Activated CD8-positive, alpha-beta memory T cell treated with anti-CD3 and anti-CD28 coated beads for 48 hours (primary cell): ENCODE results near the gene CFAP74.
"Not testable (repeated sequence)": the region's sequence is repeated elsewhere in the genome, so short reads cannot be mapped to it uniquely, and the experiment has no call there.

Experiments
- DNase-seq, 3 experiments: peaks; one replicate each; pipeline ENCODE4 v3.0.0-alpha.2; 2020; ENCODE audit warnings: low read depth in 2 of 3, low spot score in 2 of 3

The CFAP74 gene

DNA sequence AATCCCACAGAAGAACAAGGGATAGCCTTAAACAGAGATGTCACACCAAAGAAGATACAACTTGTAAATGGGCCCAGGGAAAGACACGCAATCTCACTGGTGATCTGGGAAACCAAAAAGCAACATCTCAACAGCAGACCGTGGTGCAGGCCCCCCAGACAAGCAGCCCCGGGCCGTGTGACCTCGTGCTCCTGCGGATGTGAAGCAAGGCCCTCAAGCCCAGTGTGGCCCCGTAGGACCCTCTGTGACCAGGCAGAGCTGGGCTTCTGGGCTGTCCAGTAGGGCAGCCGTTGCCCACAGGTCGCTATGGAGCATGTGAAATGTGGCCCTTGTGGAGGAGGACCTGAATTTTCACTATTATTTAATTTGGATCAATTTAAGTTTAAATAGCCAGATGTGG, 49.6 kb downstream of the CFAP74 start:
- DNase-seq = no peak

DNA sequence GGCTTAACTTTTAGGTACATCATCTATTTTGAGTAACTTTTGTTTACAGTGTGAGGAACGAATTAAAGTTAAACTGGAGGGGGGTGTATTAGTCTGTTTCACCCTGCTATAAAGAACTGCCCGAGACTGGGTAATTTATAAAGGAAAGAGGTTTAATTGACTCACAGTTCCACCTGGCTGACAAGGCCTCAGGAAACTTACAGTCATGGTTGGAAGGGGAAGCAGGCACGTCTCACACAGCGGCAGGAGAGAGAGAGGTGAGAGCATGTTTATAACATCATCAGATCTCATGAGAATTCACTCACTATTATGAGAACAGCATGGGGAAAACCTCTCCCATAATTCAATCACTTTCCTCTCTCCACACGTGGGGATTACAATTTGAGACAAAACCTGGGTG, 52.6 kb downstream of the CFAP74 start:
- DNase-seq = no peak

DNA sequence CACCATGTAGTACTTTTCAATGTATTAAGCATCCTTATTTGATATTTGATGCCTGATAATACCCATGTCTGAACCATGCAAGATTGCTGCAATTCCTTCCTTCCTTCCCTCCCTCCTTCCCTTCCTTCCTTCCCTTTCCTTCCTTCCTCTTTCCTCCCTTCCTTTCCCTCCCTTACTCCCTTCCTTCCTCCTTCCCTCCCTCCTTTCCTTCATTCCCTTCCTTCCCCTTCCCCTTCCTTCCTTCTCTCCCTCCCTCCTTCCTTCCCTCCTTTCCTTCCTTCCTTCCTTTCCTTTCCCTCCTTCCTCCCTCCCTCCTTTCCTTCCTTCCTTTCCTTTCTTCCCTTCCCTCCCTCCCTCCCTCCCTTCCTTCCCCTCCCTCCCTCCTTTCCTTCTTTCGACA, 54.8 kb downstream of the CFAP74 start:
- no peak for DNase-seq

DNA sequence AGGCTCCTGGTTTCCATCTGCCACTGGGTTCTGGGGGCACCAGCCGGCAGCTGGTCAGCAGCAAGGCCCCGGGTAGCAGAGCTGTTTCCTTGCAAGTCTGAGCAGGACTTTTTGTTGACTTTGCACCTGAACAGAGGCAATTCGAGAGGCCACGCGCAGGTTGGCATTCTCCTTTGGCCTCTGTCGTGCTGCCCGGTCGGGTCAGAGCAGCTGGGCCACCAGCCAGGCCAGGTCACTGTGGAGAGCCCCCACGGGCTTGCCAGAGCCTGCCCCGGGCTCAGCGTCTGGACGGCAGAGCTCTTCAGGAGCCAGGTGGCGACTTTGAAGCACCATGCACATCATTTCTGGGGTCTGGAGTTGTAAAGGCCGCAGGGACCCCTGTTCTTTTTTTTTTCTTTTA, 56.1 kb downstream of the CFAP74 start:
- DNase-seq = no peak

DNA sequence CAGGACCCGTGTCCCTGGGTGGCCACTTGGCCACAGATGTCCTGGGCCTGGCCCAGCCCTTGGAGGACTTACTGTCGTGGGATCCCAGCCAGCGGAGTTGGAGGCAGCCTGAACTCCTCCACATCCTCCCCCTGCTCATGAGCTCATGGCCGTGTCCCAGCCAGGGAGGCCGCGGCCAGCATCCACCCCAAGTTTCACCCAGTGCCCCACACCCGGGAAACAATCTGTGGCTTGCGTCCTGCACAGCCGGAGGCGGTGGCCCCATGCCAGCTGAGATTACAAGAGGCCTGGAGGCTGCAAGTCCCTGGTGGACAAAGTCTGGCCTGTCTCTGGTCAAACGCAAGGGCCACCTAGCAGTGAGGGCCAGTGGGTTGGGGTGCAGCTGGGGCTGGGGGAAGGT, 57.0 kb downstream of the CFAP74 start:
- no peak for DNase-seq

DNA sequence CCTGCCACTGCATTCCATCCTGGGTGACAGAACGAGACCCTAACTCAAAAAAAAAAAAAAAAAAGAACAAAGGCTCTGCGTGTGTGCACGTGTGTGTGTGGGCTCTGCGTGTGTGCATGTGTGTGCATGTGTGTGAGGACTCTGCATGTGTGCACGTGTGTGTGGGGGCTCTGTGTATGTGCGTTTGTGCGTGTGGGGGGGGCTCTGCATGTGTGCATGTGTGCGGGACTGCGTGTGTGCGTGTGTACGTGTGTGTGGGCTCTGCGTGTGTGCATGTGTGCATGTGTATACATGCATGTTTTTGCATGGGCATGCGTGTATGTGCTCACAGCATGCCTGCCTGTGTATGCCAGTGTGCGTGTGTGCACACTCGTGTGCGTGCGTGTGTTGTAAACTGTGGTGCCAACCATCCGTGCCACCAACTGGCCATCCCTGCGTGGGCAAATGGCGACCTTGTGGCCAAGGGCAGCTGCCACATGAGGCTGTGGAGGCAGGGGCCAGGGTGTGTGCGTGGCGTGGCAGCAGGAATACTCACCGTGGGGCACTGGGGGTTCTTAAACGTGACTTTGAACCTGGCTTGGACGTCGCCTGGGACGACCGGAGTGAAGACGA, 57.7 kb downstream of the CFAP74 start:
- DNase-seq = no peak

DNA sequence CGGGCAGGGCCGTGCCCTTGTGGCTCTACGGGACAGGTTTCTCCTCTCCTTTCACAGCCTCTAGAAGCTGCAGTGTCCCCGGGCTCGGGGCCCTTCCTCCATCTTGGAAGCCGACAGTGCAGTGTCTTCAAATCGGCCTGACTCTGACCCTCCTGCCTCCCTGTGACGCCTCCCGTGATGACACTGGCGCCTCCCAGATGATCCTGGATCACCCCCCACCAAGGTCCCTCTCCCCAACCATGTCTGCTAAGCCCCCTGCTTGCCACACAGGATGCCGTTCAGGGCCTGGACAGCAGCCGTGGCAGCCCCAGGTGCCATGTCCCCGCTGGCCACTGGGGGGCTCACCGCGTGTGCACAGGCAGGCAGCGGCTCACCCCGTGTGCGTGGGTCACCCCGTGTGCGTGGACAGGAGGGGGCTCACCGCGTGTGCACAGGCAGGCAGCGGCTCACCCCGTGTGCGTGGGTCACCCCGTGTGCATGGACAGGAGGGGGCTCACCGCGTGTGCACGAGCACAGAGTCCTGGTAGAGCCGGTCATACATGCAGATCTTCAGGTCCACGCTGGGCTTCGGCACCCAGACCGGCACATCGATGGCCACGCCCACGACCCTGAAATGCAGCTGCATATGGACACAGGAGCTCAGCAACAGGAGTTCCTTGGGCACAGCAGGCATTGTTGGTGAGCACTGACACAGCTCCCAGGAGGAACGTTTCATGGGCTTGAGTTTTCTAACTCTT, 59.6 kb downstream of the CFAP74 start:
- DNase-seq = peak in 1 of 3 experiments; percentile 28

DNA sequence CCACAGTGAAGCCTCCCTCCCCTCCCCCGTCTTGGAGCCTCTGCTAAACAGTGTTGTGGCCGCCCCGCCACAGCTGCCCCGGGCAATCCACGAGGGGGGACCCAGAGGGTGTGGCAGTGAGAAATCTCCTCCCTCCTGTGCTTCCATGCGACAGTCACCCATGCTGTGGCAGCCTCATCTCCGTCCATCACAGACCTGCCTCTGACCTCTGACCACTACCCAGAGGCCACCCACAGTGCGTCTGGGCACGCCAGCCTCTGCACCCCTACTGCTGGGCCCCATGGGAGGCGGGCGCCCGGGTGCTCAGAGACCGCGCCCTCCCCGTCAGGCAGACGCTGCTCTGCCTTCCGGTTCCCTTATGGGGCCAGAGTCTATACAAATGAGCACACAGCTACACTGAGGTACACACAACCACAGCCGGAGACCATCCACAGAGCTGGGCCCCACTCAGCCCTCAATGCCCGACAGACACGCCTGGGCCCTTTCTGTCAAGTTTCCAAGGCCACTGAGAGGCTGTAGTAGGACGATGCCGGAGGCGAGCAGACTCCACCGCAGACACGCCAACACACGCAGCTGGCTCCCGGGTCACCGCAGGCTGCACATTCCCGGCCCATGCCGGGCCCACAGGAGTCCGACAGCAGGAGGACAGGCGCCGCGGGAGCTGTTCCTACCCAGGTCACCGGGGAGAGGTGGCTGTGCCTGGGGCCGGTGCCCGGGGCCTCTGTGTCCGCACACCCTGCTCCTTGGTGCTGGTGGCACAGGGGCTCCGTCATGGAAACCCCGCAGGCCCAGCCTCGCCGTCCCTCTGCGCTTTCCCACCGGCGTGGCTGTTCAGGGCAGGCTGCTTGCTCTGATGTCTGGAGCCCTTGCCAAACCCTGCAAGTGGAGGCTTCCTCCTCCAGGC, 60.6 kb downstream of the CFAP74 start:
- no peak for DNase-seq

DNA sequence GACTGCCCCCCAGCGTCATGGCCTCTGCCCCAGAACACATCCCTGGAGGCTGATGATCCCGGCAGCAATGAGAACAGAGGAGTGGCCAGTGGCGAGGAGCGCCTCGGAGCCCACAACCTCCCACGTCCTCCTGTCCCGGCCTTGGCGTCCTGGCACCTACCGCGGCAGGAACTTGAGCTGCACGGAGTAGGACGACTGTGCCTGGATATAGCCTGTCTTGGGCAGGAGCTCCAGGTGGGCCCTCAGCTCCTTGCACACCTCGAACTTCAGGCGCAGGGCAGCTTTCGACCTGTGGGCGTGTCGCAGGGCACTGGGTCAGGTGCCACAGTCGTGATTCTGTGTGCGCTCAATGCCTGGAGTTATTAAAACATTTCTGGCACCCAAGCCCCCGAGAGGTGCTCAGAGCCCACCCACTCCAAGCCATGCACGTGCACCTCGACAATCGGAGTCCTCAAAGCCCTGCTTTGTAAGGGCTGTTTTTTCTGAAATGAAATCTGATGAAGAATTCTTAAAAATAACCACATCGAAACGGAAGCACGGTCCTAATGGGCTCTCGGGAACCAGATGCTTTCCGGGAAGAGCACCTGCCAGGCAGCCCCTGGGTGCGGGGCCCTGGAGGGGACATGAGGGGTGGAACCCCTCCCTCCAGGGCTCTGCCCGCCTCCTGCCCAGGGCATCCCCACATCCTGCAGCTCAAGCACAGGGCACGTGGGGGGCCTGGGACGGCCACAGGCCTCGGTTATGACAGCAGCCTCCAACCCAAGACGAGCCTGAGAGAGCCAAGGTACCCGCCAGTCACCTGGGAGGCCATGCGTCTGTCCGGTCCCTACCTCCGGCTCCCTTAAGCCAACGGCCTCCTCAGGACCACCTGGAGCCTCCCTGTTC, 61.5 kb downstream of the CFAP74 start:
- no peak for DNase-seq

DNA sequence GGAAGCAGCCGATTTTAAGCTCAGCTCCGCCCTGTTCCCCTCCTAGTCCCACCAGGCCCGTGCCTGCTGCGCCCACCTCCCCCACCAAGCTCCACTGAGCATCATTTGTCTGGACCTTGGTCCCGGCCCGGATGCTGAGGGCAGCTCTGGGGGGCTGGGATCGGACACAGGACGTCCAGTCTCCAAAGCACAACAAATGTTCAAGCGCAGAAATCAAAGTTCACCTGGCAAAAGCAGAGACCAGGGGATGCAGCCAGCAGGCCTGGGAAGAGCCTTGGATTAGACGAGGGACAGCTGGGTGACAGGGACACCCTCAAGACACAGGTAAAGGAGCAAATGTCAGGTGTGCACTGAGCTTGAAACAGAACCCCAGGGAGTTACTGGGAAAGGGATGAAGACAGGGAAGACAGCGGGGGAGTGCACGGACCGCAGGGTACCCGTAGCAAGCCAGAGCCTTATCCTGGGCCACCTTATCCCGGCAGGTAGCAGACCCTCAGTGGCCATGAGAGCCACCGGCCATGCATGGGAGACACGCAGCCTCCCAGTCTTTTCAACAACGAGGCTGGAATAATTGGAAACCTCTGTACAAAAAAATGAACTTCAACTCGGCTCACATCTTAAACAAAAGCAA, 62.3 kb downstream of the CFAP74 start:
- DNase-seq = no peak

DNA sequence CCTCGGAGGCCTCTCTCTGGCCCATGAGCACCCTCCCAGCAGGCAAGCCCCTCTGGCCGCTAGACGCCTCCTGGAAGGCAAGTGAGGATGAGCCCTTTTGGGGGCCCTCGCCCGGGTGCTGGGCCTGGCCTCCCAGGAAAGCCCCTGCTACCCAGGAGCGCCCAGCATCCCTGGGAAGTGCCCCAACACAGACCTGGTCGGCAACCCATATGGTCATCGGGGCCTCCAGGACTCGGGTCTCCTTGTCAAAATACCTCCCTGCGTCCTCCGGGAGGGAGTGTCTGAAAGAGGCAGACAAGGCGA, 63.5 kb downstream of the CFAP74 start:
- DNase-seq = no peak

DNA sequence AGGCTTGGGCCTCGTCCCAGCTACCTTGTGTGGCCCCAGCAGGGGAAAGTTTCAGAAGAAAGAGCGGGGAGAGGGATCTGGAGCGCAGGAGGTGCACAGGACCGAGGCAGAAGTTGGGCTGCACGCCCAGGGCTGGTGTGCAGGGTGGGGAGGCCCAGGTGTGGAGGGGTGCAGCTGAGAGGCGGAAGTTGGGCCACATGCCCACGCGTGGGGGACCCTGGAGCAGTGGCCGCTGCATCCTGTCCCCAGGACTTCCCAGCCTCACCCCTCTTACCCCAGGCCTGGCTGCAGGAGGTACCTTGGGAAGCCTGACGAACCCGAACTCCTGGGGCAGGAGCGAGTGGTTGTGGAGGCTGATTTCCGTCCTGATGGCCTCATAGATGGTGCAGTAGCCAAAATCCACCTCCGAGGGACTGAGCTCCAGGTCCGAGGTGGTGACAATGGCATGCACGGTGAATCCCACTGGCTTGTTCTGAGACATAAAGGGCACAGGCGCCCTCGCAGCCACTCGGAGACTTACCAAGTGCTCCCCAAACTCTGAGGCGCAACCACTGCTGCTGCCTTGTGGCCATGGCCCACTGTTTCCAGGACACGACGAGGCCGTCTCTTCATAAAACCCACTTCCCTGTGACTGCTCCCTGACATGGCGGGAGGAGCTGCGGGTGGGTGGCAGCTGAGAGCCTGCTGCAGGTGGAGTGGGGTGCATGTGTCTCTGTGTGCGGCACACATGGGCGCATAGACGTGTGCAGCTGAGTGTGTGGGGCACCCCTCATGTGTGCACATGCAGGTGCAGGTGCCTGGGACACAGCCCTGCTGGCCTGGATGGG, 64.1 kb downstream of the CFAP74 start:
- no peak for DNase-seq

DNA sequence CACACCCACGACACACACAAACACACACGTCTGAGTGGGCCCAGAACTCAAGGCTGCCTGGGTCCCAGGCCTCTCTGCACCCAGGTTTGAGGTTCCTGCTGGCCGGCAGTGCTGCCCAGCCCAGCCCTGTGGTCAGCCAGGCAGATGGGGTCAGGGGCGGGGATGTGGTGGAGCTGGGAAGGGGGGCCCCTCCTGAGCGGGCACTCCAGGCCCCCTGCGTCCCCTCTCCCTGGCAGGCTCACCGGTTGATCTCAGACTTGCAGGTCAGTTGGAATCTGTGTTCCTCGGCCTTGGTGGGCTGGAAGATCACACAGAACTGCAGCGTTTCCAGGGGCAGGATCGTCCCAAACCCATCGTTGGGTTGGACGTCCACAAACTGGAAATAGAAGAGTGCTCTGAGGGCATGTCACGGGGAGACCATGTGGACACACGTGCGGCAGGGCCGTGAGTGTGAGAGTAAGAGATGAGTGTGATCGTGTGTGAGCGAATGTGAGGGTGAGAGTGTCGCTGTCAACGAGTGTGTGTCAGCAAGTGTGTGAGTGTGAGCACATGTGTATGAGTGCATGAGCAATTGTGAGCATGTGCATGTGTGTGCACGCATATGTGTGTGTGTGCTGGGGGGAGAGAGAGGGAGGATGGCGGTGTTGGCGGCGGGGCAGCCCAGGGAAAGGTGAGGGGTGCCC, 64.8 kb downstream of the CFAP74 start:
- DNase-seq = no peak

DNA sequence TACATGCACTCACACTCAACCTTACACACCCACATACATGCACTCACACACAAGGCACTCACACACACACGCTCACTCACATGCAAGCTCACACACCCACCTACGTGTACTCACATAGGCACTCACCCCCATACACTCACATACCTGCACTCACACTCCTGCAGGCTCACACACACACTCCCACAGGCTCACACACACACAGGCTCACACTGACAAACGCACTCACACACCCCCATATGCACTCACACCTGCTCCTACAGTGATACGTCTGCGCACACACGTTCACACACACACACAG, 65.4 kb downstream of the CFAP74 start:
- no peak for DNase-seq

DNA sequence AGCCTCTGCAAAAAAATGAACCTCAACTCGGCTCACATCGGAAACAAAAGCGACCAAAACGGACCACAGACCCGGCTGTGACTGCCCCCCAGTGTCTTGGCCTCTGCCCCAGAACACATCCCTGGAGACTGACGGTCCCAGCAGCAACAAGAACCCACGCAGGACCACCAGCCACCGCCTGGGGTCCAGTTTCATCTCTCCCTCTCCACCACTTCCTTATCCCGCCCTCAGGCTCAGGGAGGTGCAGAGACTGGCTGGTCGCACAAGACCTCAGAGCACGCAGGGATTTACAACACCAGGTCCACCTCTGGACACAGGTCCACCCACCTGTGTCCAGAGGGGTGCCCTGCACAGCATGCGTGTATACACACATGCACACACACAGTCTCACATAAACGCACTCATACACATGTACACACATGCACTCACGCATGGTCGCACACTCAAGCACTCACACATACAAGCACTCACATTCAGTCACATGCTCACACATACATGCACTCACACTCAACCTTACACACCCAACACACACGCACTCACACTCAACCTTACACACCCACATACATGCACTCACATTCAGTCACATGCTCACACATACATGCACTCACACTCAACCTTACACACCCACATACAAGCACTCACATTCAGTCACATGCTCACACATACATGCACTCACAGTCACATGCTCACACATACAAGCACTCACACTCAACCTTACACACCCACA, 65.9 kb downstream of the CFAP74 start:
- DNase-seq = no peak

DNA sequence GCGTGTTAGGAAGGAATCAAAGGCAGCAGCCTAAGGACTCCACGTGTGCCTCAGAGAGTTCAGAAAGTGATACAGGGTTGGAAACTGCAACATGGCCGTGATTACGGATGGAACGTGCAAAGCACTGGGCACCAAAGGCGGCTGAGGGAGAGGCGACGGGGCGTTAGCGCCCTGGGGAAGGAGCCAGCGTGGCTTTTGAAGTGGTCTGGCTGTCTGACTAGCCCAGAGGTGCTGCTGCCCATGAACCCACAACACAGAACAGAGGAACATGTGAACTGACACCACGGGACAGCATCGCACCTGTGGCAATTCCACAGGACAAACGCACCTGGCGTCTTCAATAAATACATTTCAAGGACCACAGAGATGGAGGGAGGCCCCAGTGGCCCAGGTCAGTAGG, 66.5 kb downstream of the CFAP74 start:
- no peak for DNase-seq

DNA sequence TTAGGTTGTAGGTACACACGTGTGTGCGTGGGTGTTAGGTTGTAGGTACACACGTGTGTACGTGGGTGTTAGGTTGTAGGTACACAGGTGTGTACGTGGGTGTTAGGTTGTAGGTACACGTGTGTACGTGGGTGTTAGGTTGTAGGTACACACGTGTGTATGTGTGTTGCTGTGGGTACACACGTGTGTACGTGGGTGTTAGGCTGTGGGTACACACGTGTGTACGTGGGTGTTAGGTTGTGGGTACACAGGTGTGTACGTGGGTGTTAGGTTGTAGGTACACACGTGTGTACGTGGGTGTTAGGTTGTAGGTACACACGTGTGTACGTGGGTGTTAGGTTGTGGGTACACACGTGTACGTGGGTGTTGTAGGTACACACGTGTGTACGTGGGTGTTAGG, 68.7 kb downstream of the CFAP74 start:
- not testable (repeated sequence) for DNase-seq

DNA sequence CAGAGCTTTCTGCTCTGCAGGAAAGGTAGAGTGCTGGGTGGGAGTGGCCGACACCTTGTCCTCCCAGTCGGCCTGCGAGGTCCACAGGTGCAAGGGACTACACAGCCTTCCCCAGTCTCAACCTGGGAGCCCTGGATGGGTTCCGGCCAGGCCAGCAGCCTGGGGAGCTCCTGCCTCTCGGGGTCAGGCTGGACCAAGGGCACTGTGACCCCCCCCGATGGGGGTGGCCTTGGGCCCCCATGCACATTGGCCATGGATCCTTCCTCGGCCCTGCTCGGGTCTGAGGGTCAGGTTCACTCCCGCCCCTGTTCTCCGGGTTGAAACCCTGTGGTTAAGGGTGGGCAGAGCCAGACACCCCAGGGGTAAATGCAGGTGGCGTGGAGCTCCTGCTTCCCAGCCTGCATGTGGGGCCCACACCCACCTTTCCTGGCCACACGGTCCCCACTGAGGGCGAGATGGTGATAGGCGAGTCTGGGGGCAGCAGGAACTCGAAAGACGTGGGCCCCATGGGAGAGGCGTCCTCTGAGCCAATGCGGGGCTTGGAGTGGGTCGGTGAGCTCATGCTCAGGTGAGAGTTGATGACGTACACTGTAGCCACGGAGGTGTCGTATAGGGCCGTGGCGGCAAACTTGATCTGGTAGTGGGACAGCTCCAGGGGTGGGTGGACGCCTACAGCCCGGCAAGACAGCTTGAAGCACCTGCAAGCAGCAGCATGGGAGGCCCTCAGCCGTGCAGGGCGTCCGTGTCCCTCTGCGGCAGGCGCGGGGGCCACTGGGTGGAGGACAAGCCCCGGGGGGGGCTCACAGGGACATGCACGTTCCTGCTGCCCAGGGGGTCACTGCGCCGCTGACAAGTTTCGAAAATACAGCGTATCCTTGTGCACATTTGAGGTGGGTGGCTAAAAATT, 73.7 kb downstream of the CFAP74 start:
- no peak for DNase-seq
